ENCODE results near the gene PGGHG.
"Not testable (repeated sequence)": the region's sequence is repeated elsewhere in the genome, so short reads cannot be mapped to it uniquely, and the experiment has no call there.

PGGHG gene

GRCh38 chr11:288478-289397, at the start of gene PGGHG:
Gene PGGHG (plus strand): TSS chr11:289126. CDS start chr11:289817, 691 bp downstream.
- DNase-seq (ENCODE audit: low read depth in 2 of 2) = no peak

- no peak for DNase-seq (ENCODE audit: low read depth in 2 of 2)
Measured at GRCh38 chr11:240315-240714, 48.6 kb upstream of the PGGHG start.

GRCh38 chr11:241634-242033, 47.3 kb upstream of the PGGHG start:
- DNase-seq (ENCODE audit: low read depth in 2 of 2) = no peak

GRCh38 chr11:244376-244775, 44.5 kb upstream of the PGGHG start:
- DNase-seq (ENCODE audit: low read depth in 2 of 2) = no peak

- no peak for DNase-seq (ENCODE audit: low read depth in 2 of 2)
Measured at GRCh38 chr11:249062-249461, 39.9 kb upstream of the PGGHG start.

- DNase-seq (ENCODE audit: low read depth in 2 of 2) = no peak
Measured at GRCh38 chr11:250274-250673, 38.7 kb upstream of the PGGHG start.

- DNase-seq (ENCODE audit: low read depth in 2 of 2) = peak; percentile 51 to 75
Measured at GRCh38 chr11:250740-251299, 38.1 kb upstream of the PGGHG start.

GRCh38 chr11:251550-251949, 37.4 kb upstream of the PGGHG start:
- no peak for DNase-seq (ENCODE audit: low read depth in 2 of 2)

- DNase-seq (ENCODE audit: low read depth in 2 of 2) = no peak
Measured at GRCh38 chr11:252666-253065, 36.3 kb upstream of the PGGHG start.

GRCh38 chr11:253160-253885, 35.6 kb upstream of the PGGHG start:
- no peak for DNase-seq (ENCODE audit: low read depth in 2 of 2)

- DNase-seq (ENCODE audit: low read depth in 2 of 2) = no peak
Measured at GRCh38 chr11:253886-254270, 35.0 kb upstream of the PGGHG start.

GRCh38 chr11:255176-255575, 33.8 kb upstream of the PGGHG start:
- no peak for DNase-seq (ENCODE audit: low read depth in 2 of 2)

GRCh38 chr11:255816-256215, 33.1 kb upstream of the PGGHG start:
- no peak for DNase-seq (ENCODE audit: low read depth in 2 of 2)

GRCh38 chr11:256952-257737, 31.8 kb upstream of the PGGHG start:
- DNase-seq (ENCODE audit: low read depth in 2 of 2) = no peak

- no peak for DNase-seq (ENCODE audit: low read depth in 2 of 2)
Measured at GRCh38 chr11:257766-258493, 31.0 kb upstream of the PGGHG start.

- DNase-seq (ENCODE audit: low read depth in 2 of 2) = no peak
Measured at GRCh38 chr11:259413-259812, 29.5 kb upstream of the PGGHG start.

GRCh38 chr11:261624-262023, 27.3 kb upstream of the PGGHG start:
- no peak for DNase-seq (ENCODE audit: low read depth in 2 of 2)

GRCh38 chr11:266676-267439, 22.1 kb upstream of the PGGHG start:
- DNase-seq (ENCODE audit: low read depth in 2 of 2) = no peak

GRCh38 chr11:267491-267994, 21.4 kb upstream of the PGGHG start:
- no peak for DNase-seq (ENCODE audit: low read depth in 2 of 2)

GRCh38 chr11:268716-269145, 20.2 kb upstream of the PGGHG start:
- not testable (repeated sequence) for DNase-seq (ENCODE audit: low read depth in 2 of 2)

All from stimulated activated CD4-positive, alpha-beta T cell treated with anti-CD3 and anti-CD28 coated beads, Interleukin-15, amount 100 ng/mL, for 48 hours (primary cell).